RWPE2 (cell line): ENCODE results near the gene MKRN1.

Source experiments
- ATAC-seq: fragments of 200-7000 bp; cut with Tn5 transposase; 3 replicates; pipeline ENCODE4 v1.9.1; 2021; ENCODE audit warnings: low read depth
- DNase-seq: peaks from one replicate; pipeline ENCODE4 v3.0.0-alpha.2; 2020; ENCODE audit warnings: low spot score
- H3K27ac ChIP-seq: fragments of 450-650 bp; 2 replicates; pipeline ENCODE4 v1.5.1; 2017; ENCODE audit warnings: mild to moderate bottlenecking; ENCODE audit not compliant: poor library complexity, severe bottlenecking
- H3K27me3 ChIP-seq: fragments of 250-450 bp; sonication (Bioruptor Pico); 2 replicates; pipeline ENCODE4 v1.5.1; 2021; ENCODE audit warnings: mild to moderate bottlenecking, moderate library complexity; ENCODE audit not compliant: insufficient read depth, poor library complexity, severe bottlenecking
- H3K36me3 ChIP-seq: fragments of 250-450 bp; sonication (Bioruptor Pico); 2 replicates; pipeline ENCODE4 v1.5.1; 2020; ENCODE audit warnings: low read depth, mild to moderate bottlenecking, moderate library complexity
- H3K4me1 ChIP-seq: fragments of 250-450 bp; sonication (Bioruptor Pico); 2 replicates; pipeline ENCODE4 v1.5.1; 2021; ENCODE audit warnings: mild to moderate bottlenecking, moderate library complexity; ENCODE audit not compliant: insufficient read depth, poor library complexity, severe bottlenecking
- H3K4me3 ChIP-seq: fragments of 250-450 bp; sonication (Bioruptor Pico); 2 replicates; pipeline ENCODE4 v1.5.1; 2021; ENCODE audit warnings: mild to moderate bottlenecking, moderate library complexity; ENCODE audit not compliant: severe bottlenecking
- H3K9me3 ChIP-seq: fragments of 250-450 bp; sonication (Bioruptor Pico); 2 replicates; pipeline ENCODE4 v1.5.1; 2021; ENCODE audit warnings: mild to moderate bottlenecking, moderate library complexity; ENCODE audit not compliant: severe bottlenecking
- TF ChIP-seq, protein P1 (sequence below): fragments of 450-650 bp; IDR thresholded peaks from one replicate; pipeline ENCODE4 v1.5.1; 2017; ENCODE audit warnings: mild to moderate bottlenecking, moderate library complexity; ENCODE audit not compliant: poor library complexity, severe bottlenecking

The MKRN1 gene

GRCh38 chr7:140451716-140452115, 27.6 kb downstream of the MKRN1 start:
- no peaks in the 10 kb centered on the region for H3K4me1 ChIP-seq
- ATAC-seq (no peak; the same call in 2 of the 3 replicates), DNase-seq (no peak)
- no peak overlapping the region for H3K4me3 ChIP-seq
- no peaks in the 10 kb centered on the region for H3K27me3 ChIP-seq
- H3K9me3 ChIP-seq, result no peaks in the 10 kb centered on the region
- TF ChIP-seq, protein P1, sequence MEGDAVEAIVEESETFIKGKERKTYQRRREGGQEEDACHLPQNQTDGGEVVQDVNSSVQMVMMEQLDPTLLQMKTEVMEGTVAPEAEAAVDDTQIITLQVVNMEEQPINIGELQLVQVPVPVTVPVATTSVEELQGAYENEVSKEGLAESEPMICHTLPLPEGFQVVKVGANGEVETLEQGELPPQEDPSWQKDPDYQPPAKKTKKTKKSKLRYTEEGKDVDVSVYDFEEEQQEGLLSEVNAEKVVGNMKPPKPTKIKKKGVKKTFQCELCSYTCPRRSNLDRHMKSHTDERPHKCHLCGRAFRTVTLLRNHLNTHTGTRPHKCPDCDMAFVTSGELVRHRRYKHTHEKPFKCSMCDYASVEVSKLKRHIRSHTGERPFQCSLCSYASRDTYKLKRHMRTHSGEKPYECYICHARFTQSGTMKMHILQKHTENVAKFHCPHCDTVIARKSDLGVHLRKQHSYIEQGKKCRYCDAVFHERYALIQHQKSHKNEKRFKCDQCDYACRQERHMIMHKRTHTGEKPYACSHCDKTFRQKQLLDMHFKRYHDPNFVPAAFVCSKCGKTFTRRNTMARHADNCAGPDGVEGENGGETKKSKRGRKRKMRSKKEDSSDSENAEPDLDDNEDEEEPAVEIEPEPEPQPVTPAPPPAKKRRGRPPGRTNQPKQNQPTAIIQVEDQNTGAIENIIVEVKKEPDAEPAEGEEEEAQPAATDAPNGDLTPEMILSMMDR, result no peak
- no peak overlapping the region for H3K27ac ChIP-seq
- H3K36me3 ChIP-seq, result peaks cover 26% of the 10 kb centered on the region

GRCh38 chr7:140448781-140449480, 30.4 kb downstream of the MKRN1 start:
- Histone ChIP-seq H3K27ac (no peak overlapping the region), H3K9me3 (no peaks in the 10 kb centered on the region), H3K4me1 (no peaks in the 10 kb centered on the region), H3K27me3 (no peaks in the 10 kb centered on the region), H3K36me3 (peaks cover 3% of the 10 kb centered on the region; the same call in 1 of the 2 replicates), H3K4me3 (no peak overlapping the region)
- TF ChIP-seq, protein P1, result no peak
- ATAC-seq, result no peak
- DNase-seq, result no peak

- Histone ChIP-seq H3K27me3 (no peaks in the 10 kb centered on the region), H3K36me3 (peaks cover 2% of the 10 kb centered on the region; the same call in 1 of the 2 replicates), H3K27ac (no peak overlapping the region), H3K9me3 (no peaks in the 10 kb centered on the region), H3K4me1 (no peaks in the 10 kb centered on the region), H3K4me3 (no peak overlapping the region)
- DNase-seq (no peak), ATAC-seq (no peak)
- TF ChIP-seq, protein P1, result no peak
Measured at GRCh38 chr7:140447841-140448240, 31.5 kb downstream of the MKRN1 start.

DNA sequence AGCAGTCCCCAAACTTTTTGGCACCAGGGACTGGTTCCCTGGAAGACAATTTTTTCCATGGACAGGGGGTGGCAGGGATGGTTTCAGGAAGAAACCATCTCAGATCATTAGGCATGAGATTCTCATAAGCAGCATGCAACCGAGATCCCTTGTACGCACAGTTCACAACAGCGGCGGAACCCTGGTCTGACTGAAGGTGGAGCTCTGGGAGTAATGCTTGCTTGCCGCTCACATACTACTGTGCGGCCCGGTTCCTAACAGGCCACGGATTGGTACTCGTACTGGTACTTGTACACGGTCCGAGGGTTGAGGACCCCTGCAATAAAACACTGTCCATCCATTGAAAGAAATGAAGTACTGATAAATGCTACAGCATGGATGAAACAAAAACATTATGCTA, 32.8 kb downstream of the MKRN1 start:
- H3K9me3 ChIP-seq, result no peaks in the 10 kb centered on the region
- no peaks in the 10 kb centered on the region for H3K27me3 ChIP-seq
- no peak for ATAC-seq
- H3K27ac ChIP-seq, result no peak overlapping the region
- no peaks in the 10 kb centered on the region for H3K4me1 ChIP-seq
- no peak overlapping the region for H3K4me3 ChIP-seq
- TF ChIP-seq, protein P1, result no peak
- DNase-seq, result no peak
- no peaks in the 10 kb centered on the region for H3K36me3 ChIP-seq

- no peak for ATAC-seq
- no peaks in the 10 kb centered on the region for H3K36me3 ChIP-seq
- TF ChIP-seq, protein P1, result no peak
- H3K27me3 ChIP-seq, result no peaks in the 10 kb centered on the region
- H3K4me3 ChIP-seq, result no peak overlapping the region
- no peak overlapping the region for H3K27ac ChIP-seq
- no peaks in the 10 kb centered on the region for H3K9me3 ChIP-seq
- DNase-seq, result no peak
- H3K4me1 ChIP-seq, result no peaks in the 10 kb centered on the region
Measured at GRCh38 chr7:140441519-140441918, 37.8 kb downstream of the MKRN1 start.
